HepG2 (cell line): ENCODE measurements around the gene ASIC3. TPM values are rescaled to one million over a fixed set of nuclear protein-coding genes. Genes with fewer than 3 reads are reported as not detected.

Experiments used
- CEBPZ ChIP-seq: IDR thresholded peaks from 2 replicates; pipeline ENCODE4 v1.6.1; 2012; ENCODE audit warnings: low read length, improper control_type of control experiment
- CREM ChIP-seq, 2 experiments: sonication (generic) in 1 of 2; formaldehyde crosslinking in 1 of 2; IDR thresholded peaks; 2 replicates each; pipeline versions ENCODE4 v1.4.0 to v1.6.1; 2016 to 2020; ENCODE audit warnings: antibody characterized with exemption in 1 of 2, mild to moderate bottlenecking in 1 of 2, missing genetic modification reagents in 1 of 2
- GABPA ChIP-seq, 2 experiments: IDR thresholded peaks; 2 replicates each; pipeline ENCODE4 v1.6.1; 2011 to 2016; ENCODE audit warnings: low read depth in 2 of 2, low read length in 1 of 2, missing biosample characterization in 1 of 2, missing genetic modification characterization in 1 of 2
- MTA1 ChIP-seq: sonication (generic); formaldehyde crosslinking; IDR thresholded peaks from 2 replicates; pipeline ENCODE4 v1.4.0; 2020; ENCODE audit warnings: missing genetic modification reagents, mild to moderate bottlenecking, borderline replicate concordance
- SAP130 ChIP-seq: IDR thresholded peaks from 2 replicates; pipeline ENCODE4 v1.6.1; 2016; ENCODE audit warnings: low read depth
- SMAD3 ChIP-seq: sonication (generic); formaldehyde crosslinking; IDR thresholded peaks from 2 replicates; pipeline ENCODE4 v1.4.0; 2020; ENCODE audit warnings: missing genetic modification reagents
- ZBTB1 ChIP-seq: sonication (generic); formaldehyde crosslinking; IDR thresholded peaks from 2 replicates; pipeline ENCODE4 v1.4.0; 2020; ENCODE audit warnings: missing genetic modification reagents, borderline replicate concordance
- ZBTB43 ChIP-seq: sonication (generic); formaldehyde crosslinking; conservative IDR thresholded peaks from 2 replicates; pipeline ENCODE4 v1.4.0; 2020; ENCODE audit warnings: missing genetic modification reagents
- ZNF121 ChIP-seq: sonication (generic); formaldehyde crosslinking; IDR thresholded peaks from 2 replicates; pipeline ENCODE4 v1.5.0; 2020; ENCODE audit warnings: mild to moderate bottlenecking, missing genetic modification reagents
- ZNF567 ChIP-seq: sonication (generic); formaldehyde crosslinking; IDR thresholded peaks from 2 replicates; pipeline ENCODE4 v1.8.1; 2023; ENCODE audit warnings: mild to moderate bottlenecking, missing genetic modification reagents, borderline replicate concordance
- ZNF772 ChIP-seq: sonication (generic); formaldehyde crosslinking; IDR thresholded peaks from 2 replicates; pipeline ENCODE4 v1.5.0; 2020; ENCODE audit warnings: mild to moderate bottlenecking, missing genetic modification reagents
- ZSCAN5A ChIP-seq: sonication (generic); formaldehyde crosslinking; IDR thresholded peaks from 2 replicates; pipeline ENCODE4 v1.8.0; 2022; ENCODE audit warnings: mild to moderate bottlenecking, missing genetic modification reagents, borderline replicate concordance
- polyA plus RNA-seq, 8 experiments: library from polyadenylated mRNA; depleted of rRNA in 3 of 8; stranded (reverse) in 7 of 8; unstranded in 1 of 8; fragments of >200 nt; fragmentation: Illumina TruSeq in 4 of 8; extraction: Trizol in 4 of 8; gene quantifications; 2 replicates each; pipeline versions ENCODE4 v1.2.1 to v1.2.3, GENCODE V29; 2011 to 2016; ENCODE audit warnings: low read depth in 4 of 8, missing spikeins in 1 of 8, mixed read lengths in 1 of 8; ENCODE audit not compliant: insufficient read depth in 1 of 8
- total RNA-seq, 5 experiments: library from RNA; depleted of rRNA; stranded (reverse); fragments of >200 nt; fragmentation: Illumina TruSeq; extraction: Trizol; gene quantifications; 2 replicates each; pipeline ENCODE4 v1.2.3, GENCODE V29; 2016; ENCODE audit warnings: low read depth in 1 of 5
- TF ChIP-seq, protein P1 (sequence below): IDR thresholded peaks from 2 replicates; pipeline ENCODE4 v1.6.1; 2016; ENCODE audit warnings: missing compliant biosample characterization, missing genetic modification reagents, borderline replicate concordance
- TF ChIP-seq, protein P2 (sequence below): sonication (generic); formaldehyde crosslinking; IDR thresholded peaks from 2 replicates; pipeline ENCODE4 v1.5.1; 2020; ENCODE audit warnings: missing genetic modification reagents, mild to moderate bottlenecking, borderline replicate concordance

Gene ASIC3
- total and polyA plus RNA-seq, 2 of the 13 experiments (the other 11 are each of a cell fraction or from before 2014, with no cell fraction given), result 0.51 TPM; not detected in 1

DNA sequence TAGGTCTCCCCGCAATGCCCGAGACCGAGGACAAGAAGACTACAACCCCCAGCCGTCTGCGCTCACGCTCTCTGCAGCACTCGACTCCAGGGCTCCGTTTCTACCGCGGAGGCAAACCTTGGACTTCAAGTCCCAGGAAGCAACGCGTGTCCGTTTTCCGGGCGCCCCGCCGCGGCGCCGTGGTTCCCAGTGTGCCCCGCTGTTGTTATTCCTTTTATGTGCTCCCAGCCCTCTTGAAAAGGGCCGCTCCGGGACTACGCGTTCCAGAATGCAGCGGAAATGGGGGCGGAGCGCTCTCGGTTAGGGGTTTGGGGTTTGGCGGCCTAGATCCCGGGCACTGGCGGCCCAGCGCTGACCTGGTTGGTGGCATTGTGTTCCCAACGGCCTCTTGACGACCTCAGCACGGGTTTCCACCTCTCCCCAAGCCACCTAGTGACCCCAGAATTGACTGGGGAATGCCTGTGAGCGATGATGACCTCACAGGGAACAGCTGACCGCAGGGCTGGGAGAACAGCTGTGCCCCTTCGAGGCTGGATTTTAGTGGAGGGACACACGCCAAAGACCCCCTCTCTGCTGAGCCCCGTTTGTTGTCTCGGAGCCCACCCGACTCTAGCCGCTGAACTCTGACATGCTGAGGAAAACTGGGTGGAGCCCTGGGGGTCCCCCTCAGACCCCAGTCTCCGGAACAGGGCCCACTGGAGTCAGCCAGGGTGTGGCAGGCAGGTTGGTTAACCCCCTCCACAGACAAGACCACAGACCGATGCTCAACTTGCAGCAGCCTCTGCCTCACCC is 9.9 kb downstream of the ASIC3 start (continued):
- TF ChIP-seq ZNF121 (CRISPR knock-in tag), result no peak
- no peak for TF ChIP-seq GABPA (IDR thresholded peaks at IDR 0.05; ENCODE audit: low read depth, low read length)
- TF ChIP-seq GABPA (CRISPR knock-in tag; IDR thresholded peaks at IDR 0.05; ENCODE audit: low read depth), result peak; percentile 95
- peak; percentile 52; the same call in 1 of the 2 replicates for TF ChIP-seq ZSCAN5A (CRISPR knock-in tag)
- 0 out of 2 replicates have a peak, but pooled peaks have one; percentile 23 for TF ChIP-seq ZNF567 (CRISPR knock-in tag)
- TF ChIP-seq SMAD3, result 0 out of 2 replicates have a peak, but pooled peaks have one; percentile 22
- TF ChIP-seq ZBTB43, result peak; percentile 37; the same call in 1 of the 2 replicates
- no peak for TF ChIP-seq CEBPZ
- TF ChIP-seq, protein P1, sequence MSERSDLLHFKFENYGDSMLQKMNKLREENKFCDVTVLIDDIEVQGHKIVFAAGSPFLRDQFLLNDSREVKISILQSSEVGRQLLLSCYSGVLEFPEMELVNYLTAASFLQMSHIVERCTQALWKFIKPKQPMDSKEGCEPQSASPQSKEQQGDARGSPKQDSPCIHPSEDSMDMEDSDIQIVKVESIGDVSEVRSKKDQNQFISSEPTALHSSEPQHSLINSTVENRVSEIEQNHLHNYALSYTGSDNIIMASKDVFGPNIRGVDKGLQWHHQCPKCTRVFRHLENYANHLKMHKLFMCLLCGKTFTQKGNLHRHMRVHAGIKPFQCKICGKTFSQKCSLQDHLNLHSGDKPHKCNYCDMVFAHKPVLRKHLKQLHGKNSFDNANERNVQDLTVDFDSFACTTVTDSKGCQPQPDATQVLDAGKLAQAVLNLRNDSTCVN (CRISPR knock-in tag), result peak; percentile 89
- peak; percentile 99 for TF ChIP-seq CREM (IDR thresholded peaks at IDR 0.05)
- TF ChIP-seq CREM (CRISPR knock-in tag; IDR thresholded peaks at IDR 0.05), result no peak
- peak; percentile 91 for TF ChIP-seq SAP130
- TF ChIP-seq ZBTB1 (CRISPR knock-in tag), result no peak
- TF ChIP-seq MTA1 (CRISPR knock-in tag), result no peak
- TF ChIP-seq, protein P2, sequence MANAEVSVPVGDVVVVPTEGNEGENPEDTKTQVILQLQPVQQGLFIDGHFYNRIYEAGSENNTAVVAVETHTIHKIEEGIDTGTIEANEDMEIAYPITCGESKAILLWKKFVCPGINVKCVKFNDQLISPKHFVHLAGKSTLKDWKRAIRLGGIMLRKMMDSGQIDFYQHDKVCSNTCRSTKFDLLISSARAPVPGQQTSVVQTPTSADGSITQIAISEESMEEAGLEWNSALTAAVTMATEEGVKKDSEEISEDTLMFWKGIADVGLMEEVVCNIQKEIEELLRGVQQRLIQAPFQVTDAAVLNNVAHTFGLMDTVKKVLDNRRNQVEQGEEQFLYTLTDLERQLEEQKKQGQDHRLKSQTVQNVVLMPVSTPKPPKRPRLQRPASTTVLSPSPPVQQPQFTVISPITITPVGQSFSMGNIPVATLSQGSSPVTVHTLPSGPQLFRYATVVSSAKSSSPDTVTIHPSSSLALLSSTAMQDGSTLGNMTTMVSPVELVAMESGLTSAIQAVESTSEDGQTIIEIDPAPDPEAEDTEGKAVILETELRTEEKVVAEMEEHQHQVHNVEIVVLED (CRISPR knock-in tag), result peak; percentile 97
- TF ChIP-seq ZNF772, result no peak
